Type B pancreatic cell (in vitro differentiated cells): ENCODE measurements around the gene BCAT1. TPM values are rescaled to one million over a fixed set of nuclear protein-coding genes. Genes with fewer than 3 reads are reported as not detected.

ENCODE experiments used
- DNase-seq: peaks from one replicate; pipeline ENCODE4 v3.0.0; 2021; ENCODE audit warnings: mixed read lengths; ENCODE audit not compliant: unreplicated experiment; ENCODE audit errors: extremely low spot score
- H3K27ac Mint-ChIP-seq: 2 replicates; pipeline ENCODE4 v1.8.0; 2021; ENCODE audit warnings: mild to moderate bottlenecking, mixed read lengths
- H3K27me3 Mint-ChIP-seq: 2 replicates; pipeline ENCODE4 v1.8.0; 2021; ENCODE audit warnings: mixed read lengths
- H3K36me3 Mint-ChIP-seq: 2 replicates; pipeline ENCODE4 v1.8.0; 2021; ENCODE audit warnings: mixed read lengths
- H3K4me1 Mint-ChIP-seq: one replicate; pipeline ENCODE4 v1.8.0; 2021; ENCODE audit warnings: mixed read lengths; ENCODE audit not compliant: unreplicated experiment
- H3K4me3 Mint-ChIP-seq: 2 replicates; pipeline ENCODE4 v1.8.0; 2021; ENCODE audit warnings: mild to moderate bottlenecking, mixed read lengths
- H3K9me3 Mint-ChIP-seq: 2 replicates; pipeline ENCODE4 v1.8.0; 2021; ENCODE audit warnings: mixed read lengths
- total RNA-seq: library from RNA; stranded (reverse); gene quantifications from 2 replicates; pipeline ENCODE4 v1.2.1, GENCODE V29; 2021; ENCODE audit warnings: low replicate concordance
- TF ChIP-seq, protein P1 (sequence below): fragments of 200-600 bp; sonication (generic); conservative IDR thresholded peaks from 2 replicates; pipeline ENCODE4 v1.5.0; 2021; ENCODE audit warnings: antibody characterized with exemption, mild to moderate bottlenecking

Gene BCAT1
- total RNA-seq, 1 donor from 2014 or later = 153 TPM

DNA sequence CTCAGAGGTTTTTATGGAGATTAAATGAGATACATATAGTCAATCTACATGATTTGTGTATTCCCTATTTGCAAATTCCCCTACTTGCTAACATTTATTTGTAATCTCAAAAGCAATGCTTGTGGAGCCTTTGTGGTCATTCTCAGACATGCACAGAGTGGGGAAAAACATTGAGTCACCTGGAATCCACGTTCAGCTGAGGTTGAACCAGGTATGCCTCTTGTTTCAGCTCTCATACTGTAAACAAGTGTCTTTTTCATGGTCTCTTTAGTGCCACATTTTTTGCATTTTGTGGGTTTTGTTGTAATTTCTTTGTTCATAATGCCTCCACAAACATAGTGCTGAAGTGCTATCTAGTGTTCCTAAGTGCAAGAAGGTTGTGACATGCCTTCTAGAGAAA, 181.9 kb downstream of the BCAT1 start:
- Mint-ChIP-seq H3K27me3 (peaks cover 8% of the 10 kb centered on the region), H3K4me1 (no peaks in the 10 kb centered on the region), H3K4me3 (no peak overlapping the region), H3K36me3 (peaks cover 8% of the 10 kb centered on the region), H3K9me3 (peaks cover 14% of the 10 kb centered on the region), H3K27ac (no peak overlapping the region)
- DNase-seq = no peak
- TF ChIP-seq, protein P1, sequence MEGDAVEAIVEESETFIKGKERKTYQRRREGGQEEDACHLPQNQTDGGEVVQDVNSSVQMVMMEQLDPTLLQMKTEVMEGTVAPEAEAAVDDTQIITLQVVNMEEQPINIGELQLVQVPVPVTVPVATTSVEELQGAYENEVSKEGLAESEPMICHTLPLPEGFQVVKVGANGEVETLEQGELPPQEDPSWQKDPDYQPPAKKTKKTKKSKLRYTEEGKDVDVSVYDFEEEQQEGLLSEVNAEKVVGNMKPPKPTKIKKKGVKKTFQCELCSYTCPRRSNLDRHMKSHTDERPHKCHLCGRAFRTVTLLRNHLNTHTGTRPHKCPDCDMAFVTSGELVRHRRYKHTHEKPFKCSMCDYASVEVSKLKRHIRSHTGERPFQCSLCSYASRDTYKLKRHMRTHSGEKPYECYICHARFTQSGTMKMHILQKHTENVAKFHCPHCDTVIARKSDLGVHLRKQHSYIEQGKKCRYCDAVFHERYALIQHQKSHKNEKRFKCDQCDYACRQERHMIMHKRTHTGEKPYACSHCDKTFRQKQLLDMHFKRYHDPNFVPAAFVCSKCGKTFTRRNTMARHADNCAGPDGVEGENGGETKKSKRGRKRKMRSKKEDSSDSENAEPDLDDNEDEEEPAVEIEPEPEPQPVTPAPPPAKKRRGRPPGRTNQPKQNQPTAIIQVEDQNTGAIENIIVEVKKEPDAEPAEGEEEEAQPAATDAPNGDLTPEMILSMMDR = no peak

DNA sequence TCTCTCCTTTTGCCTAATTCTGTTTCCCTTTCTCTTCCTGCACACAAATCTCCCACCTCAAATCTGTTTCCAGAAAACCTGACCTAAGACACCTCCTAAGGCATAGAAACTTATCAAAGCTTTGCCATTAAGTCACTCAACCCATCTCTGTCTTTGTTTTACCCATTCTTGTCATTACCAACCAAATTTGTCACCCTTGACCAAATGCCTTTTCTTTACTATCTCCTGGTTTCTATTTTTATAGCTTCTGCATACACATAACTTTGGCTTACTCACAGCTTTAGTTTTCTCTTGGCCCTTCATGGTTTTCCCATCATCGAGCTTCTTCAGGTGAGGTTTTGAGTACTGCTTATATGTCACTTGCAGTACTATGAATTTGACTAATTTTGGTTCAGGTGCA, 184.2 kb downstream of the BCAT1 start:
- no peak overlapping the region for H3K4me3 Mint-ChIP-seq
- peaks cover 8% of the 10 kb centered on the region for H3K36me3 Mint-ChIP-seq
- H3K4me1 Mint-ChIP-seq = peaks cover 12% of the 10 kb centered on the region
- peaks cover 8% of the 10 kb centered on the region for H3K27me3 Mint-ChIP-seq
- no peak for DNase-seq
- TF ChIP-seq, protein P1 = no peak
- no peak overlapping the region for H3K27ac Mint-ChIP-seq
- peaks cover 14% of the 10 kb centered on the region for H3K9me3 Mint-ChIP-seq

DNA sequence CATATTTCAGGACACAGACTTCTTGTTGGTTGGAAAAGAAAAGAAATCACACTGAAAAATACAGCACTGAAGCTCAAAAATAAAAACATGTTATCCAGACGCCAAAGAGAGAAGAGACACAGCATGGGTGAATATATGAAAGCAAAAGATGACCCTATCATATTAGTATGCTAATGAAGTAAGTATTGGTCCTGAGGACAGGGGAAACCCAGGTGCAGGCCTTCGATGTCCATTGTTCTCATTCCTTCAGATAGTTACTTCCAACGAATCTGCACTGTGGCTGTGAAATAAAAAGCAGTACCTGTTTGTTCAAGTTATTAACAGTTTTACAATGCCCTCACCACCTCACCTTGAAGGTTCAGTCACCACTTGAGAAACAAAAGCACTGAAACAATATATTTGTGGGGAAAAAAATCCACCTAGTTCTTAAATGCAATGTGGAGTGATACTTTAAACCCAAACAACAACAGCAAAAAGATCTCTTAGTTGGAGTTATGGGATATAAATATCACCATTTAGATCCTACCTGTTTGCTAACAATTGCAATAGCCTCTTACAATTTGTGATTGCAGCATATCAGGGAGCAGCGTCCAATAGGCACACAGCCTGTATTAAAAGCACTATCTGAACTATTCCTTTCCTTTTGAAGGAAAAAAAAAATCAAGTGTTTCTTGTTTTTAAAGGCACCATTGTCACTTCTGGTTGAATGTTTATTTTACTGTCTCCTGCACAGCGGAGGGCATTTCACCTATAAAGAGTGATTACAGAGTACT, 188.1 kb downstream of the BCAT1 start:
- Mint-ChIP-seq H3K4me3 (no peak overlapping the region), H3K27ac (peak overlapping the region; percentile 44), H3K36me3 (peaks cover 7% of the 10 kb centered on the region), H3K9me3 (peaks cover 14% of the 10 kb centered on the region), H3K27me3 (peaks cover 11% of the 10 kb centered on the region), H3K4me1 (peaks cover 18% of the 10 kb centered on the region)
- TF ChIP-seq, protein P1 = no peak
- no peak for DNase-seq

DNA sequence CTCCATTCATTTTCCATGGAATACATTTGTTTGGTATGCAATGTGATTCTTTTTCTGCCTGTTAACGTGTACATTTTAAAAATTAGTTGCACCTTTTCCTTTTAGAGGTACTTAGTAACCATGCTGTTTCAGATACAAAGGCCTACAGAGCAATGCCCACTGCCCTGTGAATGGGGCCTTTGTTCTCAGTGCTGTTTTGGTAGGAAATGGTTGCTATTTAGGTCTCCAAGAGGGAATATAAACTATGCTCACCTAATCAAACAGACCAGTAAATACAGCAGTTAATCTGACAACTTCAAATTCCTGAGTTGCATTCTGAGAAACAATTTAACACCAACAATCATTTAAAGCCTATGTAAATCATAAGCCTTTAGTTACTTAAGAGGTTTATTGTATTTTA, 188.7 kb downstream of the BCAT1 start:
- TF ChIP-seq, protein P1 = no peak
- H3K27ac Mint-ChIP-seq = peak overlapping the region; percentile 44
- DNase-seq = no peak
- peaks cover 18% of the 10 kb centered on the region for H3K4me1 Mint-ChIP-seq
- H3K36me3 Mint-ChIP-seq = peaks cover 3% of the 10 kb centered on the region
- peaks cover 6% of the 10 kb centered on the region for H3K27me3 Mint-ChIP-seq
- peaks cover 14% of the 10 kb centered on the region for H3K9me3 Mint-ChIP-seq
- H3K4me3 Mint-ChIP-seq = no peak overlapping the region

Other genes with a start within 250 kb of the BCAT1 start
- gene DNAI7, start 246.1 kb upstream of the BCAT1 start, total RNA-seq = 1.4 and 1.8 TPM in 2 replicates
- 14.2 and 33.6 TPM in 2 replicates for gene ETFRF1, start 246.1 kb upstream of the BCAT1 start, total RNA-seq